ENCODE results near the gene MYO1H.
"Not testable (repeated sequence)": the region's sequence is repeated elsewhere in the genome, so short reads cannot be mapped to it uniquely, and the experiment has no call there.

MYO1H gene, protein sequence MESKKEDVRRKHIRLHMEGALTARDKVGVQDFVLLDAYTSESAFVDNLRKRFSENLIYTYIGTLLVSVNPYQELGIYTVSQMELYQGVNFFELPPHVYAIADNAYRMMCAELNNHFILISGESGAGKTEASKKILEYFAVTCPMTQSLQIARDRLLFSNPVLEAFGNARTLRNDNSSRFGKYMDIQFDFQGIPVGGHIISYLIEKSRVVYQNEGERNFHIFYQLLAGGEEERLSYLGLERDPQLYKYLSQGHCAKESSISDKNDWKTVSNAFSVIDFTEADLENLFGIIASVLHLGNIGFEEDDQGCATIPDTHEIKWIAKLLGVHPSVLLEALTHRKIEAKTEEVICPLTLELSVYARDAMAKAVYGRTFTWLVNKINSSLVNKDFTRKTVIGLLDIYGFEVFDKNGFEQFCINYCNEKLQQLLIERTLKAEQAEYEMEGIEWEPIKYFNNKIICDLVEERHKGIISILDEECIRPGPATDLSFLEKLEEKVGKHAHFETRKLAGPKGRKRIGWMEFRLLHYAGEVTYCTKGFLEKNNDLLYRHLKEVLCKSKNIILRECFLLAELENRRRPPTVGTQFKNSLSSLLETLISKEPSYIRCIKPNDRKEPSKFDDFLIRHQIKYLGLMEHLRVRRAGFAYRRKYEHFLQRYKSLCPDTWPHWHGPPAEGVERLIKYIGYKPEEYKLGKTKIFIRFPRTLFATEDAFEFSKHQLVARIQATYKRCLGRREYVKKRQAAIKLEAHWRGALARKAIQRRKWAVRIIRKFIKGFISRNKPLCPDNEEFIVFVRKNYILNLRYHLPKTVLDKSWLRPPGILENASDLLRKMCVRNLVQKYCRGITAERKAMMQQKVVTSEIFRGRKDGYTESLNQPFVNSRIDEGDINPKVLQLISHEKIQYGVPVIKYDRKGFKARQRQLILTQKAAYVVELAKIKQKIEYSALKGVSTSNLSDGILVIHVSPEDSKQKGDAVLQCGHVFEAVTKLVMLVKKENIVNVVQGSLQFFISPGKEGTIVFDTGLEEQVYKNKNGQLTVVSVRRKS
- 0 to 0.20 reads per million in 2 donors for total RNA-seq

DNA sequence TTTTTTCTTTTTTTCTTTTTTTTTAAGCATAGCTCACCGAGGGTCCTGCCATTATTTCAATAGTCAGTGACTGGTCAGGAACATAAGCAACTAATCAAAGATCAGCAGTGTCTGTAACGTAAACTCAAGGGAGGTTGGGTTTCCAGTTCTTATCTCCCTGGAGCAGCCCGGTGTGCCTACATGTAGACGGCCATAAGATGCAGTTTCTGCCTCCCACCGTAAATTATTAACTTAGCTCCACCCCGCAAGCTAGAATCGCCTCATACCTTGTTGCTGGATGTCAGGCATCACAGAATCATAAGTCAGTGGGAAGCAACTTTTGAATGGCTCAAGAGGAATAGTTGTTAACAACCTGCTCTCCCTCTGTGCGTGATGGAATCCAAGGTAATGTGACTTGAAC is at the start of gene MYO1H:
Gene MYO1H (plus strand): TSS at position 312 of the 400 bp plus-strand sequence. CDS start 61 bp downstream, at position 373.
- no peak for DNase-seq

GRCh38 chr12:109299849-109300248 is 47.9 kb upstream of the MYO1H start:
- no peak for DNase-seq

- DNase-seq, result no peak
Observed at GRCh38 chr12:109301643-109302168, 46.0 kb upstream of the MYO1H start.

DNA sequence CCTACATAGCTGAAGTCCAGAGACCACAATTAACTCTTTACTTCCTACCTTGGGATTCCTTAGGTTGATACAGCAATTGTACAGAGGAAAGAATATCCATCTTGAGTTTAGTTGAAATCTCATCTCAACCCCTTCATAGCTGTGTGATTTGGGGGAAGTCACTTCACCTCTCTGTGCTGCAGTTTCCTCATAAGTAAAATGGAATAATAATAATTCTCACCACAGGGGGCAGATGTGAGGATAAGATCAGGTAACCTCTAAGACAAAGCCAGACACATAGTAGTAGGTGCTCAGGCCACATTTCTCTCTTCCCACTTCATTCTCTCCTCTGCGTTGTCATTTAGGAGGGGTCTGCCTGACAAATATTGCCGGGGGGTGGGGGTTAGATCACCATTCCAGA is 45.3 kb upstream of the MYO1H start:
- DNase-seq, result peak in 1 of 5 experiments; percentile 26

DNA sequence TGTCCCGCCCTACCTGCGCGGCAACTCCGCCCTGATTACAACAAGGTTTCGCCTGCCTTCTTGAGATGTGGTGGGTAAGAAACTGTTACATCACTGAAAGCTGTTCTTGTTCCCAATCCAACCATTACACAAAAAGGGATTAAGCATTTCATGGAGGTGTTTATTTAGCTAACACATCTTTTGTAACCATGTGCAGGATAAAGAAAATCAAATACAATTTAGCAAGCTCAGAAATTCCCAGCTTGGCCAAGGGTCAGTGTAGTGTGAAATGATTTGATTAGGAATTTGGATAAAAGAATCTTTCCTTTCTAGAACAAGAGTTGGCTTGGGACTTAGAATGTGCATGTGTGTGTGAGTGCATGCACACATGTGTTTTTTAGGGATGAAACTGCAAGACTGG is 44.9 kb upstream of the MYO1H start:
- DNase-seq, result no peak

DNA sequence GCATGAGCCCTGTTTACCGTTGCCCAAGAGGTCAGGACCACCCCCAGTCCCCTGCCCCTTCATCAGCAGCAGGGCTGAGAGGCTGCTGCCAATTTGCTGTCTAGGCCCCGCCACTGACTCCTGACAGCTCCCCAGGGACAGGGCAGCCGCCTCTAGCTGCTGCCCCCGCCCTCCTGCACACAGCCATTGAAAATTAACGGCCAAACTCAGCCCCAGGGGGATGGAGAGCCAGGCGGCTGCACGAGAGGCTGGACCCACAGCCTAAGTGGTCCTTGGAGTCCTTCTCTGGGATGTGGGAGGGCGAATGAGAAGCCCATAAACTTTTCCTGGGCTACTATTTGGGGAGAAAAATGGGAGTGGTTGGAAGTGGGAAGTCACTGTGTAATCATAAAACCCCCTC is 43.2 kb upstream of the MYO1H start:
- no peak for DNase-seq

DNA sequence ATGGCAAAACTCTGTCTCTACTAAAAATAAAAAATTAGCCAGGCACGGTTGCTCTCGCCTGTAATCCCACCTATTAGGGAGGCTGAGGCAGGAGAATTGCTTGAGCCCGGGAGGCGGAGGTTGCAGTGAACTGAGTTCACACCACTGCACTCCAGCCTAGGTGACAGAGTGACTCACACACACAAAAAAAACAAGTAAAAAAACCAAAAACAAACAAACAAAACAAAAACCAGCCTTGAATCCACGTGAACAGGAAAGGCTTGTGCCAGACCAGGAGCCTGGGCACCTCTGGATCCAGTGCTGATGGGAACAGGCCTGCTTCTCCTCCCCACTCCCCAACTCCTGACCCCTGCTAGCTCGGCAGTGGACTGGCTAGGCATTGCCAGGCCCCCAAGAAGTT is 42.2 kb upstream of the MYO1H start:
- no peak for DNase-seq

DNA sequence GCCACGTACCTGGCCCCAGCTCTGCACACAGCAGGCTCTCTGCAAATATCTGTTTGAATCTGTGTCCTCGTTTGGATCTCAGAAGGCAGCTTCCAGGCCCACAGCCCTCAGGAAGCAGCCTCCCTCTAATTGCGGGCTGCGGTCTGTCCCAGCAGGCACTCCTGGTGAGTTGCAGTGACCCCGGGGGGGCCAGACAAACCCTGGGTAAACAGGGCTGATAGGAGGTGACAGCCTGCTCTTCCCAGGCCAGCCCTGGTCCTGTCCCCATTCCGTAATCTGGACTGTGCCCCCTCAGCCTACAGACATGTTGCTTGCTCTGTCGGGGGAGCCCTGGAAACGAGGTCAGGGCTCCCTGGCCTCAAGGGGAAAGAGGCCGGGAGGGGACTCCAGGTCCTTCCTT is 40.6 kb upstream of the MYO1H start:
- DNase-seq, result no peak

- no peak for DNase-seq
Observed at GRCh38 chr12:109308534-109309380, 38.9 kb upstream of the MYO1H start, which contains the start of gene FOXN4. TSS of gene FOXN4 (minus strand) at chr12:109309284. CDS start at chr12:109308321, 963 bp downstream.

DNA sequence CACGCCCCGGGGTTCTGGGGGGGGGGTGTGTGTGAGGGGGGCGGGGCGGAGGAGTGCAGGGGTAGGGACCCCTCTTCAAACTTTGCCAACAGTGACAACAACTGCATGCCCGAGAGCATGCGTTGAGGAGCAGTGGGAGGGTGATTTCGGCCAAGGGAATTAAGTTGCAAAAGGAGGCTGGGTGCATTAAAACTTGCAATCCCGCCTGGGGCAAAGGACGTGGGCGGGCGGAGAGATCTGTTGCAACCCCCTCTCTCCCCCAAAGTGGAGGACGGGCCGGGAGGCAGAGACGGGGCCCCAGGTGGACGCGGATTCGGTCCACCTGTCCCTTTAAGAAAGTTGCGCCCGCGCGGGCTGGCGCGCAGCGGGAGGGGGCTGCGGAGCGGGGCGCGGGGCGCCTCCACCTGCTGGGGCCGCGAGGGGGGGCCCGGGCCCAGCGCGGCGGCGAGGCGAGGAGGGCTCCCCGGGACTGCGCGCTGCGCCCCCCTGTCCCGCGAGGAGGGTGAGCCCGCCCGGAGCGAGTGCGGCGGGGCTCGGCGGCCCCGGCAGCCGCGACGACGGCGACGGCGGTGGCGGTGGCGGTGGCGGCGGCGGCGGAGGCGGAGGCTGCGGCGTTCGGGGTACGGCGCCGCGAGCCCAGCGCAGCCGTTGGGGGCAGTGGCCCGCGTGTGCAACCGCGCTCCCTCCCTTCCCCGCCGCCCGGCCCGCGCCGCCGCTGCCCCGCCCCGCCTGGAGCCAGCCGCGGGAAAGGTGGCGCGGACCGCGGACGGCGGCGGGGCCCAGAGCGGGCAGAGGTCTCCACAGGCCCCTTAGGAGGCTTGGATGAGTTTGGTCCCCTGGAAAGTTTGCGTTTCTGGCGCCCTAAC is 38.1 kb upstream of the MYO1H start:
- DNase-seq, result peak in 1 of 5 experiments; percentile 24

DNA sequence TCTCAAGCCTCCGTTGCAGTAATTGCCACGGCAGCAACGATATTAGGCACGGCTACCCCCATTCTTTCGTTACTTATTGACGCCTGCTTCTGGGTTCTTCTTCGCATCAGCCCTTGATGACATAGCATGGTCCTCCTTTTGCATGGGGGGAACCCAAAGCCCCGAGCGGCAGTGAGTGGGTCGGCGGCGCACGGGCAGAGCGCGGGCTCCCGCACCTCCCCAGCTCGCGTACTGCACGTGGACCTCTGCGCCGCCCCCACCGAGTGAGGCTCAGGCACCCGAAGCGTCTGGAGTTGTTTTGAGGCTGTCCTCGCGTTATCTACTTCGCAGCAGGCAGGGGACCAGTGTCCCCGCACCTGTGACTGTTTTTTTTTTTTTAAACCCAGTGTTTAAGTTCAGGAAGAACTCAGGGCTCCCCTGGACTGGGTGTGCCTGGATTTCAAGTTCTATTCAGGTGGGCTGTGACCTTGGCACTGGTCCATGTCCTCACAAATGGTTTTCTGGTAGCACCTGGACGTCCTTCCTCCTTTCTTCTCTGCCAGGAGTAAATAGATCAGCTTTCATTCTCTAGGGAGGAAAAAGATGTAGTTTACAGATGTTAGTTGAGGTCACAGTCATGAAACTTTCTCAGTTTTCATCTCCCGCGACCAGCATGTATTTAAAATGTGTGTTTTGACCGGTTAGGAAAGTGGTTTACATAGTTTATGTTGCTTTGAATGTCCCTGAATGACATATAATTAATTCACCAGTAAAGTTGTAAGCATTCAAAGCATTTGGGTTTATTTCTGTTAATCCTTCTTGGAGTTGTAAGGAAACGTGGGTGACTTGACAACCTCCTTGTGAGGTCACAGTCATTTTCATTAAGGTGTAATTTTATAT is 37.2 kb upstream of the MYO1H start:
- peak in 1 of 5 experiments; percentile 26 for DNase-seq

GRCh38 chr12:109321294-109321693 is 26.4 kb upstream of the MYO1H start:
- DNase-seq, result not testable (repeated sequence)

GRCh38 chr12:109329003-109329402 is 18.7 kb upstream of the MYO1H start:
- no peak for DNase-seq

GRCh38 chr12:109329686-109330085 is 18.0 kb upstream of the MYO1H start:
- no peak for DNase-seq

- no peak for DNase-seq
Observed at GRCh38 chr12:109330282-109331230, 17.1 kb upstream of the MYO1H start.

DNA sequence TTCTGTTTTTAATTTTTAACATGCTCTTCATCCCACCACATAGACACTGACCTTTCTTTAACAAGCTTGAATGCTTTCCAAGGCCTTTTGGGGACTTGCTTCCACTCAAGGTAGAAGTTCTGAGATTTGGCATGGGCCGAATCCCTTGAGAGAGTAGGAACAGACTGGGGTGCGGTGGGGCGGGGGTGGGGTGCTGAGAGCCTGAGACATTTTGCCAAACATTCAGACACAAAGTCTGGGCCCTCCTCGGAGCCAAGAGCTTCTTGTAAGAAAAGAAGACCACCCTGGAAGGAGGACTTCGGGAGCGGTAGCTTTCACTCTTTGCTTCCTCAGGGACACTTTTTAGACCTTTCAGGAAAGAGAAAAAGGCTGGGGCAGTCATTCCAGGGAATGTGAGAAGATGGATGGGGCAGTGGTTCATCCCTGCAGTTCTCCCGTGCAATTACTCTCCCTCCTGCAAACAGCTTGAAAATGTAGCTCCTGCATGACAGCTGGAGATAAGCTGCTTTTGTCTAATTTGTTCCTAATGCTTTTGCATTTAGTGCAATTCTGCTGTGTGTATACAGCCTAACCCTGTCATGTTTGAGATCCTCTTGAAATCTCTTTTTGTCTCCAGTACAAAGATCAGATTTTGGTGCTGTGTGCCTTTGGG is 16.3 kb upstream of the MYO1H start:
- no peak for DNase-seq

GRCh38 chr12:109334887-109335286 is 12.8 kb upstream of the MYO1H start:
- DNase-seq, result no peak

DNA sequence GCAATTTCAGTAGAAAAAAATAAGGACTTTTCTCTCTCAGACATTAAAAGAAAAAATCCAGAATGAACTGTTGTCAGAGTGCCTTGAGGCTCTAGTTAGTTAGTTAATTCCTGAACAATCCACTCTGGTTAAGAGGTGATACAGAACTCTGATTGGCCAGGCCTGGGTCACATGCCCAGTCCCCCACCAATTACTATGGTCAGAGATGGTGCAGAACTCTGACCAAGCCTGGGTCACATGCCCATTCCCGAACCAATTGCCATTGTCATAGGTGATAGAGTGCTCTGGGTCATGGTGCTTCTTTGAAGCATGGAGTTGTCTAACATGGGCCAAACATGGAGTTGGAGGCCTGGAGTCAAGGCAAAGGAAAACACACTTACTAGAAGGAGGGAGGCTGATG is 11.1 kb upstream of the MYO1H start:
- no peak for DNase-seq
